HEK293 (cell line): ENCODE results near the gene ENTREP3.

Experiments
- CTCF ChIA-PET: fragments of 350-600 bp; formaldehyde crosslinking; extraction: SDS; loops from one replicate; lab custom pipeline; 2021; ENCODE audit warnings: antibody characterized with exemption; lab: Yijun Ruan, JAX
- POLR2A ChIA-PET: fragments of 300-600 bp; formaldehyde crosslinking; extraction: SDS; loops from one replicate; lab custom pipeline; 2020; ENCODE audit warnings: antibody characterized with exemption, inconsistent platforms; lab: Yijun Ruan, JAX
- H3K27ac ChIP-seq: fragments of 200-500 bp; sonication (Bioruptor generic); 2 replicates; pipeline ENCODE4 v1.5.1; 2014; ENCODE audit warnings: low read depth, low read length, control low read depth, inconsistent platforms; ENCODE audit errors: extremely low read depth
- H3K36me3 ChIP-seq, 2 experiments: fragments of 200-500 bp in 1 of 2; sonication (Bioruptor generic) in 1 of 2; 1 replicate in 1 of 2; 2 replicates in 1 of 2; pipeline ENCODE4 v1.5.1; 2014 to 2017; ENCODE audit warnings: inconsistent platforms in 2 of 2, low read length in 2 of 2; ENCODE audit not compliant: control insufficient read depth in 2 of 2, insufficient read depth in 1 of 2
- H3K4me1 ChIP-seq: fragments of 200-500 bp; sonication (Bioruptor generic); 2 replicates; pipeline ENCODE4 v1.5.1; 2014; ENCODE audit warnings: mild to moderate bottlenecking, low read length, inconsistent platforms; ENCODE audit not compliant: control insufficient read depth, insufficient read depth
- H3K4me3 ChIP-seq: 2 replicates; pipeline ENCODE4 v1.5.1; 2011; ENCODE audit warnings: low read depth, mild to moderate bottlenecking, control low read depth, low read length, moderate library complexity
- H3K9me3 ChIP-seq: fragments of 200-500 bp; sonication (Bioruptor generic); 2 replicates; pipeline ENCODE4 v1.5.1; 2014; ENCODE audit warnings: low read depth, low read length, inconsistent platforms; ENCODE audit not compliant: control insufficient read depth, insufficient read depth
- INSM2 ChIP-seq: fragments of 450-650 bp; formaldehyde crosslinking; IDR thresholded peaks from 2 replicates; pipeline ENCODE4 v1.5.1; 2016; ENCODE audit warnings: missing biosample characterization, missing genetic modification characterization
- SP3 ChIP-seq: fragments of 450-650 bp; formaldehyde crosslinking; IDR thresholded peaks from 2 replicates; pipeline ENCODE4 v1.5.1; 2016; ENCODE audit warnings: missing biosample characterization, missing genetic modification characterization
- WT1 ChIP-seq: fragments of 450-650 bp; formaldehyde crosslinking; IDR thresholded peaks from 2 replicates; pipeline ENCODE4 v1.5.1; 2016; ENCODE audit warnings: missing biosample characterization, missing genetic modification characterization
- ZBTB1 ChIP-seq: fragments of 450-650 bp; formaldehyde crosslinking; IDR thresholded peaks from 2 replicates; pipeline ENCODE4 v1.5.1; 2016; ENCODE audit warnings: missing biosample characterization, missing genetic modification characterization
- ZBTB7A ChIP-seq: fragments of 450-650 bp; formaldehyde crosslinking; IDR thresholded peaks from 2 replicates; pipeline ENCODE4 v1.5.1; 2016; ENCODE audit warnings: low read depth, missing biosample characterization, missing genetic modification characterization
- ZBTB8A ChIP-seq: fragments of 450-650 bp; formaldehyde crosslinking; IDR thresholded peaks from 2 replicates; pipeline ENCODE4 v1.5.1; 2016; ENCODE audit warnings: missing biosample characterization, missing genetic modification characterization
- ZNF121 ChIP-seq: fragments of 450-650 bp; formaldehyde crosslinking; IDR thresholded peaks from 2 replicates; pipeline ENCODE4 v1.5.1; 2016; ENCODE audit warnings: missing biosample characterization, missing genetic modification characterization
- ZNF350 ChIP-seq: fragments of 450-650 bp; formaldehyde crosslinking; IDR thresholded peaks from 2 replicates; pipeline ENCODE4 v1.5.0; 2017; ENCODE audit warnings: missing biosample characterization, mild to moderate bottlenecking, missing genetic modification characterization
- ZNF433 ChIP-seq: fragments of 450-650 bp; formaldehyde crosslinking; IDR thresholded peaks from 2 replicates; pipeline ENCODE4 v1.5.1; 2016; ENCODE audit warnings: missing biosample characterization, missing genetic modification characterization, low read depth
- ZNF501 ChIP-seq: fragments of 450-650 bp; formaldehyde crosslinking; IDR thresholded peaks from 2 replicates; pipeline ENCODE4 v1.5.1; 2016; ENCODE audit warnings: missing biosample characterization, missing genetic modification characterization
- ZNF558 ChIP-seq: fragments of 450-650 bp; formaldehyde crosslinking; IDR thresholded peaks from 2 replicates; pipeline ENCODE4 v1.5.1; 2016; ENCODE audit warnings: missing biosample characterization, missing genetic modification characterization
- ZNF560 ChIP-seq: fragments of 450-650 bp; formaldehyde crosslinking; IDR thresholded peaks from 2 replicates; pipeline ENCODE4 v1.5.1; 2017; ENCODE audit warnings: missing biosample characterization, missing genetic modification characterization, borderline replicate concordance
- ZNF580 ChIP-seq: fragments of 450-650 bp; formaldehyde crosslinking; IDR thresholded peaks from 2 replicates; pipeline ENCODE4 v1.5.1; 2016; ENCODE audit warnings: missing biosample characterization, missing genetic modification characterization
- ZNF600 ChIP-seq: fragments of 450-650 bp; formaldehyde crosslinking; IDR thresholded peaks from 2 replicates; pipeline ENCODE4 v1.5.1; 2016; ENCODE audit warnings: missing biosample characterization, missing genetic modification characterization
- ZNF610 ChIP-seq: fragments of 450-650 bp; formaldehyde crosslinking; IDR thresholded peaks from 2 replicates; pipeline ENCODE4 v1.5.1; 2016; ENCODE audit warnings: missing biosample characterization, missing genetic modification characterization, borderline replicate concordance
- ZNF629 ChIP-seq: fragments of 450-650 bp; formaldehyde crosslinking; IDR thresholded peaks from 2 replicates; pipeline ENCODE4 v1.5.1; 2017; ENCODE audit warnings: missing biosample characterization, missing genetic modification characterization
- ZNF639 ChIP-seq: fragments of 450-650 bp; formaldehyde crosslinking; IDR thresholded peaks from 2 replicates; pipeline ENCODE4 v1.5.1; 2016; ENCODE audit warnings: missing biosample characterization, missing genetic modification characterization
- TF ChIP-seq, protein P1 (sequence below): fragments of 450-650 bp; formaldehyde crosslinking; IDR thresholded peaks from 2 replicates; pipeline ENCODE4 v1.5.1; 2016; ENCODE audit warnings: missing biosample characterization, missing genetic modification characterization
- TF ChIP-seq, protein P2 (sequence below): fragments of 450-650 bp; formaldehyde crosslinking; conservative IDR thresholded peaks from 2 replicates; pipeline ENCODE4 v1.5.1; 2016; ENCODE audit warnings: low read depth, missing biosample characterization, missing genetic modification characterization
- TF ChIP-seq, protein P3 (sequence below): fragments of 450-650 bp; formaldehyde crosslinking; IDR thresholded peaks from 2 replicates; pipeline ENCODE4 v1.5.1; 2016; ENCODE audit warnings: missing biosample characterization, missing genetic modification characterization

ENTREP3 gene

GRCh38 chr1:155209312-155209721 is 46.0 kb downstream of the ENTREP3 start:
- H3K9me3 ChIP-seq = no peaks in the 10 kb centered on the region
- peaks cover 4% of the 10 kb centered on the region for H3K4me1 ChIP-seq
- TF ChIP-seq, protein P1, sequence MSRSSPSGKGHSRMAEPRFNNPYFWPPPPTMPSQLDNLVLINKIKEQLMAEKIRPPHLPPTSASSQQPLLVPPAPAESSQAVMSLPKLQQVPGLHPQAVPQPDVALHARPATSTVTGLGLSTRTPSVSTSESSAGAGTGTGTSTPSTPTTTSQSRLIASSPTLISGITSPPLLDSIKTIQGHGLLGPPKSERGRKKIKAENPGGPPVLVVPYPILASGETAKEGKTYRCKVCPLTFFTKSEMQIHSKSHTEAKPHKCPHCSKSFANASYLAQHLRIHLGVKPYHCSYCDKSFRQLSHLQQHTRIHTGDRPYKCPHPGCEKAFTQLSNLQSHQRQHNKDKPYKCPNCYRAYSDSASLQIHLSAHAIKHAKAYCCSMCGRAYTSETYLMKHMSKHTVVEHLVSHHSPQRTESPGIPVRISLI (tag by site-specific recombination) = no peak
- TF ChIP-seq INSM2 (peak; percentile 37; the same call in 1 of the 2 replicates), ZNF639 (tag by site-specific recombination) (peak; percentile 97), ZNF629 (tag by site-specific recombination) (0 out of 2 replicates have a peak, but pooled peaks have one; percentile 15), ZNF580 (tag by site-specific recombination) (0 out of 2 replicates have a peak, but pooled peaks have one; percentile 61), WT1 (tag by site-specific recombination) (no peak; the same call in 1 of the 2 replicates), ZNF600 (tag by site-specific recombination) (peak; percentile 70), ZNF501 (tag by site-specific recombination) (0 out of 2 replicates have a peak, but pooled peaks have one; percentile 13), ZNF610 (tag by site-specific recombination) (0 out of 2 replicates have a peak, but pooled peaks have one; percentile 9), SP3 (tag by site-specific recombination) (0 out of 2 replicates have a peak, but pooled peaks have one; percentile 14), ZBTB8A (tag by site-specific recombination) (0 out of 2 replicates have a peak, but pooled peaks have one; percentile 2), ZBTB7A (tag by site-specific recombination) (0 out of 2 replicates have a peak, but pooled peaks have one; percentile 88)
- TF ChIP-seq, protein P2, sequence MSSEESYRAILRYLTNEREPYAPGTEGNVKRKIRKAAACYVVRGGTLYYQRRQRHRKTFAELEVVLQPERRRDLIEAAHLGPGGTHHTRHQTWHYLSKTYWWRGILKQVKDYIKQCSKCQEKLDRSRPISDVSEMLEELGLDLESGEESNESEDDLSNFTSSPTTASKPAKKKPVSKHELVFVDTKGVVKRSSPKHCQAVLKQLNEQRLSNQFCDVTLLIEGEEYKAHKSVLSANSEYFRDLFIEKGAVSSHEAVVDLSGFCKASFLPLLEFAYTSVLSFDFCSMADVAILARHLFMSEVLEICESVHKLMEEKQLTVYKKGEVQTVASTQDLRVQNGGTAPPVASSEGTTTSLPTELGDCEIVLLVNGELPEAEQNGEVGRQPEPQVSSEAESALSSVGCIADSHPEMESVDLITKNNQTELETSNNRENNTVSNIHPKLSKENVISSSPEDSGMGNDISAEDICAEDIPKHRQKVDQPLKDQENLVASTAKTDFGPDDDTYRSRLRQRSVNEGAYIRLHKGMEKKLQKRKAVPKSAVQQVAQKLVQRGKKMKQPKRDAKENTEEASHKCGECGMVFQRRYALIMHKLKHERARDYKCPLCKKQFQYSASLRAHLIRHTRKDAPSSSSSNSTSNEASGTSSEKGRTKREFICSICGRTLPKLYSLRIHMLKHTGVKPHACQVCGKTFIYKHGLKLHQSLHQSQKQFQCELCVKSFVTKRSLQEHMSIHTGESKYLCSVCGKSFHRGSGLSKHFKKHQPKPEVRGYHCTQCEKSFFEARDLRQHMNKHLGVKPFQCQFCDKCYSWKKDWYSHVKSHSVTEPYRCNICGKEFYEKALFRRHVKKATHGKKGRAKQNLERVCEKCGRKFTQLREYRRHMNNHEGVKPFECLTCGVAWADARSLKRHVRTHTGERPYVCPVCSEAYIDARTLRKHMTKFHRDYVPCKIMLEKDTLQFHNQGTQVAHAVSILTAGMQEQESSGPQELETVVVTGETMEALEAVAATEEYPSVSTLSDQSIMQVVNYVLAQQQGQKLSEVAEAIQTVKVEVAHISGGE (tag by site-specific recombination) = no peak
- H3K4me3 ChIP-seq = peak overlapping the region; percentile 98
- peak overlapping the region; percentile 86; the same call in 1 of the 2 replicates for H3K27ac ChIP-seq
- ChIA-PET CTCF (interaction anchor here (0.6 to 3.6 kb wide), 5 partner anchors 16 to 723 kb away, joined by 3 to 28 read pairs (median 4); partner anchors contain the start of genes KRTCAP2 and TRIM46), POLR2A (interaction anchor here (0.5 to 1.8 kb wide), 8 partner anchors 8 to 589 kb away, joined by 3 to 7 read pairs (median 4); partner anchors contain the start of genes FDPS and KRTCAP2)
- peaks cover 0 to 23% of the 10 kb centered on the region in 2 experiments; a peak in 1 of 3 replicates for H3K36me3 ChIP-seq

- Histone ChIP-seq H3K9me3 (no peaks in the 10 kb centered on the region), H3K27ac (peak within 1 kb of the TSS; percentile 86; the same call in 1 of the 2 replicates), H3K36me3 (peaks cover 0 to 23% of the 10 kb centered on the region in 2 experiments; a peak in 1 of 3 replicates), H3K4me3 (peak within 1 kb of the TSS; percentile 98), H3K4me1 (peaks cover 4% of the 10 kb centered on the region)
- POLR2A ChIA-PET = interaction anchor here (0.5 to 1.8 kb wide), 8 partner anchors 8 to 589 kb away, joined by 3 to 7 read pairs (median 4); partner anchors contain the start of genes FDPS and KRTCAP2
- CTCF ChIA-PET = interaction anchor here (0.6 to 3.6 kb wide), 8 partner anchors 15 to 115 kb away, joined by 3 to 28 read pairs (median 14); partner anchors contain the start of genes KRTCAP2 and TRIM46
- TF ChIP-seq ZNF558 (tag by site-specific recombination) (no peak), ZBTB1 (tag by site-specific recombination) (no peak), ZNF433 (no peak), ZBTB7A (tag by site-specific recombination) (peak; percentile 48), ZNF350 (no peak), ZNF560 (no peak), ZNF121 (tag by site-specific recombination) (peak; percentile 66)
- TF ChIP-seq, protein P3, sequence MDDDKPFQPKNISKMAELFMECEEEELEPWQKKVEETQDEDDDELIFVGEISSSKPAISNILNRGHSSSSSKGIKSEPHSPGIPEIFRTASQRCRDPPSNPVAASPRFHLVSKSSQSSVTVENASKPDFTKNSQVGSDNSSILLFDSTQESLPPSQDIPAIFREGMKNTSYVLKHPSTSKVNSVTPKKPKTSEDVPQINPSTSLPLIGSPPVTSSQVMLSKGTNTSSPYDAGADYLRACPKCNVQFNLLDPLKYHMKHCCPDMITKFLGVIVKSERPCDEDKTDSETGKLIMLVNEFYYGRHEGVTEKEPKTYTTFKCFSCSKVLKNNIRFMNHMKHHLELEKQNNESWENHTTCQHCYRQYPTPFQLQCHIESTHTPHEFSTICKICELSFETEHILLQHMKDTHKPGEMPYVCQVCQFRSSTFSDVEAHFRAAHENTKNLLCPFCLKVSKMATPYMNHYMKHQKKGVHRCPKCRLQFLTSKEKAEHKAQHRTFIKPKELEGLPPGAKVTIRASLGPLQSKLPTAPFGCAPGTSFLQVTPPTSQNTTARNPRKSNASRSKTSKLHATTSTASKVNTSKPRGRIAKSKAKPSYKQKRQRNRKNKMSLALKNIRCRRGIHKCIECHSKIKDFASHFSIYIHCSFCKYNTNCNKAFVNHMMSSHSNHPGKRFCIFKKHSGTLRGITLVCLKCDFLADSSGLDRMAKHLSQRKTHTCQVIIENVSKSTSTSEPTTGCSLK (tag by site-specific recombination) = no peak
Observed at GRCh38 chr1:155208541-155209311, 46.6 kb downstream of the ENTREP3 start, which contains the start of gene MTX1. Gene MTX1 (plus strand): TSS chr1:155208695. CDS start chr1:155208805, 110 bp downstream.
